WTC11 (cell line): Measurements from ENCODE around the gene KLHL33. TPM values are rescaled to one million over a fixed set of nuclear protein-coding genes. Genes with fewer than 3 reads are reported as not detected.

ENCODE experiments used
- ATAC-seq: fragments of 200-7000 bp; cut with Tn5 transposase; 2 replicates; pipeline ENCODE4 v1.10.0; 2021; ENCODE audit warnings: mild to moderate bottlenecking, moderate library complexity
- CTCF ChIA-PET: fragments of 300-600 bp; sonication (Branson Sonifier 250); formaldehyde crosslinking; loops from one replicate; lab custom pipeline; 2021; ENCODE audit warnings: antibody characterized with exemption; lab: Charles Lee
- POLR2A ChIA-PET: fragments of 350-600 bp; sonication (Branson Sonifier 250); formaldehyde crosslinking; loops from one replicate; lab custom pipeline; 2021; ENCODE audit warnings: antibody characterized with exemption; lab: Charles Lee
- DNase-seq: peaks from one replicate; pipeline ENCODE4 v3.0.0; 2021; ENCODE audit warnings: low spot score
- H3K27ac Mint-ChIP-seq: 2 replicates; pipeline ENCODE4 v1.8.0; 2021; ENCODE audit warnings: mixed read lengths
- H3K27me3 Mint-ChIP-seq: 2 replicates; pipeline ENCODE4 v1.8.0; 2021; ENCODE audit warnings: low read depth, mild to moderate bottlenecking, moderate library complexity, mixed read lengths
- H3K36me3 Mint-ChIP-seq: 2 replicates; pipeline ENCODE4 v1.8.0; 2021; ENCODE audit warnings: mixed read lengths
- H3K4me1 Mint-ChIP-seq: 2 replicates; pipeline ENCODE4 v1.8.0; 2022; ENCODE audit warnings: mixed read lengths
- H3K4me3 Mint-ChIP-seq: 2 replicates; pipeline ENCODE4 v1.8.0; 2021; ENCODE audit warnings: mild to moderate bottlenecking, moderate library complexity, mixed read lengths
- H3K9me3 Mint-ChIP-seq: 2 replicates; pipeline ENCODE4 v1.8.0; 2021; ENCODE audit warnings: mixed read lengths
- AR ChIP-seq: fragments of 250-450 bp; sonication (Bioruptor Pico); IDR thresholded peaks from 2 replicates; pipeline ENCODE4 v1.9.0; 2021; ENCODE audit warnings: mild to moderate bottlenecking
- ARID4B ChIP-seq: sonication (generic); formaldehyde crosslinking; IDR thresholded peaks from 2 replicates; pipeline ENCODE4 v1.8.0; 2023; ENCODE audit warnings: missing genetic modification reagents, mild to moderate bottlenecking, borderline replicate concordance
- CBFB ChIP-seq: sonication (generic); formaldehyde crosslinking; IDR thresholded peaks from 2 replicates; pipeline ENCODE4 v1.8.1; 2022; ENCODE audit warnings: mild to moderate bottlenecking, low read depth, missing genetic modification reagents
- FOXP1 ChIP-seq: sonication (generic); formaldehyde crosslinking; IDR thresholded peaks from 2 replicates; pipeline ENCODE4 v1.8.0; 2022; ENCODE audit warnings: missing genetic modification reagents, mild to moderate bottlenecking, moderate library complexity, borderline replicate concordance
- GTF2I ChIP-seq: fragments of 250-450 bp; sonication (Bioruptor Pico); conservative IDR thresholded peaks from 2 replicates; pipeline ENCODE4 v1.4.0; 2021; ENCODE audit warnings: mild to moderate bottlenecking
- KAT7 ChIP-seq: sonication (generic); formaldehyde crosslinking; IDR thresholded peaks from 2 replicates; pipeline ENCODE4 v1.8.1; 2023; ENCODE audit warnings: missing genetic modification reagents, mild to moderate bottlenecking, borderline replicate concordance
- MAX ChIP-seq: sonication (generic); formaldehyde crosslinking; IDR thresholded peaks from 2 replicates; pipeline ENCODE4 v1.8.0; 2022; ENCODE audit warnings: mild to moderate bottlenecking, missing genetic modification reagents
- ZNF281 ChIP-seq: sonication (generic); formaldehyde crosslinking; IDR thresholded peaks from 2 replicates; pipeline ENCODE4 v1.8.0; 2023; ENCODE audit warnings: mild to moderate bottlenecking, missing genetic modification reagents
- ZNF423 ChIP-seq: fragments of 250-450 bp; sonication (Bioruptor Pico); IDR thresholded peaks from 2 replicates; pipeline ENCODE4 v2.1.2; 2022; ENCODE audit warnings: mild to moderate bottlenecking, moderate library complexity
- ZNF512 ChIP-seq: sonication (generic); formaldehyde crosslinking; IDR thresholded peaks from 2 replicates; pipeline ENCODE4 v1.8.1; 2022; ENCODE audit warnings: missing genetic modification reagents, borderline replicate concordance
- total RNA-seq: library from RNA; stranded (reverse); gene quantifications from 3 replicates; pipeline ENCODE4 v1.2.3, GENCODE V29; 2021
- TF ChIP-seq, protein P1 (sequence below): sonication (generic); formaldehyde crosslinking; IDR thresholded peaks from 2 replicates; pipeline ENCODE4 v1.8.1; 2023; ENCODE audit warnings: mild to moderate bottlenecking, missing genetic modification reagents, moderate library complexity
- TF ChIP-seq, protein P2 (sequence below): sonication (generic); formaldehyde crosslinking; IDR thresholded peaks from 2 replicates; pipeline ENCODE4 v1.8.0; 2022; ENCODE audit warnings: mild to moderate bottlenecking, missing genetic modification reagents
- TF ChIP-seq, protein P3 (sequence below): sonication (generic); formaldehyde crosslinking; IDR thresholded peaks from 2 replicates; pipeline ENCODE4 v1.8.1; 2023; ENCODE audit warnings: mild to moderate bottlenecking, missing genetic modification reagents
- TF ChIP-seq, protein P4 (sequence below): sonication (generic); formaldehyde crosslinking; IDR thresholded peaks from 2 replicates; pipeline ENCODE4 v1.8.1; 2023; ENCODE audit warnings: mild to moderate bottlenecking, moderate library complexity, missing genetic modification reagents

Gene KLHL33
- total RNA-seq, 1 experiment from 2014 or later, result 0.17 TPM

DNA sequence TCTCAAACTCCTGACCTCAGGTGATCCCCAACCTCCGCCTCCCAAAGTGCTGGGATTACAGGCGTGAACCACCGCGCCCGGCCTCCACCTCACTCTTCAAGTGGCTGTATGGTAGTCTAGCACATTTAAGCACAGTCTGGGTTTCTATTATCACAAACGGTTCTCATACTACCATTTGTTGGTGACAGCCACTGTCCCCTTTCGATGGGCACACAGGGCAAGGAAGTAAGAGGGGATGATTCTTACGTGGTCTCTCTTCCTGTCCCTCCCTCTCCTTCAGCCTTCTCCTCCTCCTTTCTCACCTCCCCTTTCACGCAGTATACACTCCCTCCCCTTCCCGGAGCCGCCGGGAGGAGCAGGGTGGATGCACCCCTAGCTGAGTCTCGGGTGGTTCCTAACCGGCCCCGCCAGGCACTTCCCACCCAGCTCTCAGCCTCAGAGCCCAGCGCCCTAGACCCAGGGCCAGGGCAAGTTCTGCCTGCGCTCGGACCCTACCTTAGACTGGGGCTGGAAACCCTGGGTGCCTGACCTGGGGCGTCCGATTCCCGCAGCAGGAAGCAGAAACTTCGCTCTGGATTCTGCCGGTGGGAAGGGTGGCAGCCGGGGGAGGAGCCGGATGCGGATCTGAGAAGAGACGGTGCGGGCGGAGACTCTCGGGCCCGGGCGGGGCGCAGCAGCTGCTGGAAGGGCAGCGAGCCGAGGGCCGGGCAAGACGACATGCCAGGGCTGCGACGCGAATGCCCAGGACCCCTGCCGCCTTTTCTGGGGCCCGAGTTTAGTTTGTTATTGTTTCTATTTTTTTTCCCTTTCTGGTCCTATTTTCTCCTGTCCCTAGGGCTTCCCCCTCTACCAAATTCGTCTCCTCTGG, 22.9 kb downstream of the KLHL33 start, which contains the start of gene TEP1:
Gene TEP1 (minus strand): TSS at position 626 of the 868 bp plus-strand sequence. CDS start 5,062 bp downstream, outside the sequence.
- H3K36me3 Mint-ChIP-seq, result peaks cover under 1% of the 10 kb centered on the region; the same call in 1 of the 2 replicates
- ATAC-seq (peak; percentile 84), DNase-seq (peak; percentile 80)
- H3K4me3 Mint-ChIP-seq, result peak within 1 kb of the TSS; percentile 87
- H3K27me3 Mint-ChIP-seq, result no peaks in the 10 kb centered on the region
- ChIA-PET CTCF (interaction anchor here (0.5 to 2.2 kb wide), 7 partner anchors 17 to 241 kb away, joined by 3 to 9 read pairs (median 4); partner anchors contain the start of genes APEX1, OSGEP and PARP2), POLR2A (interaction anchor here (0.6 to 1.8 kb wide), 4 partner anchors 41 to 128 kb away, joined by 3 to 23 read pairs (median 3); partner anchors contain the start of genes APEX1, OSGEP, PARP2 and PIP4P1)
- H3K4me1 Mint-ChIP-seq, result peaks cover 16% of the 10 kb centered on the region
- no peaks in the 10 kb centered on the region for H3K9me3 Mint-ChIP-seq
- peak within 1 kb of the TSS; percentile 95 for H3K27ac Mint-ChIP-seq
- no peak for TF ChIP-seq AR (CRISPR knock-in tag)
- TF ChIP-seq, protein P1, sequence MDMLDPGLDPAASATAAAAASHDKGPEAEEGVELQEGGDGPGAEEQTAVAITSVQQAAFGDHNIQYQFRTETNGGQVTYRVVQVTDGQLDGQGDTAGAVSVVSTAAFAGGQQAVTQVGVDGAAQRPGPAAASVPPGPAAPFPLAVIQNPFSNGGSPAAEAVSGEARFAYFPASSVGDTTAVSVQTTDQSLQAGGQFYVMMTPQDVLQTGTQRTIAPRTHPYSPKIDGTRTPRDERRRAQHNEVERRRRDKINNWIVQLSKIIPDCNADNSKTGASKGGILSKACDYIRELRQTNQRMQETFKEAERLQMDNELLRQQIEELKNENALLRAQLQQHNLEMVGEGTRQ (CRISPR knock-in tag), result 0 out of 2 replicates have a peak, but pooled peaks have one; percentile 20
- no peak for TF ChIP-seq GTF2I (CRISPR knock-in tag)
- peak; percentile 23; the same call in 1 of the 2 replicates for TF ChIP-seq ZNF423 (CRISPR knock-in tag)
- 0 out of 2 replicates have a peak, but pooled peaks have one; percentile 76 for TF ChIP-seq ZNF512 (CRISPR knock-in tag)
- TF ChIP-seq, protein P2, sequence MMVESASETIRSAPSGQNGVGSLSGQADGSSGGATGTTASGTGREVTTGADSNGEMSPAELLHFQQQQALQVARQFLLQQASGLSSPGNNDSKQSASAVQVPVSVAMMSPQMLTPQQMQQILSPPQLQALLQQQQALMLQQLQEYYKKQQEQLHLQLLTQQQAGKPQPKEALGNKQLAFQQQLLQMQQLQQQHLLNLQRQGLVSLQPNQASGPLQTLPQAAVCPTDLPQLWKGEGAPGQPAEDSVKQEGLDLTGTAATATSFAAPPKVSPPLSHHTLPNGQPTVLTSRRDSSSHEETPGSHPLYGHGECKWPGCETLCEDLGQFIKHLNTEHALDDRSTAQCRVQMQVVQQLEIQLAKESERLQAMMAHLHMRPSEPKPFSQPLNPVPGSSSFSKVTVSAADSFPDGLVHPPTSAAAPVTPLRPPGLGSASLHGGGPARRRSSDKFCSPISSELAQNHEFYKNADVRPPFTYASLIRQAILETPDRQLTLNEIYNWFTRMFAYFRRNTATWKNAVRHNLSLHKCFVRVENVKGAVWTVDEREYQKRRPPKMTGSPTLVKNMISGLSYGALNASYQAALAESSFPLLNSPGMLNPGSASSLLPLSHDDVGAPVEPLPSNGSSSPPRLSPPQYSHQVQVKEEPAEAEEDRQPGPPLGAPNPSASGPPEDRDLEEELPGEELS (CRISPR knock-in tag), result peak; percentile 72; the same call in 1 of the 2 replicates
- no peak for TF ChIP-seq CBFB
- TF ChIP-seq, protein P3, sequence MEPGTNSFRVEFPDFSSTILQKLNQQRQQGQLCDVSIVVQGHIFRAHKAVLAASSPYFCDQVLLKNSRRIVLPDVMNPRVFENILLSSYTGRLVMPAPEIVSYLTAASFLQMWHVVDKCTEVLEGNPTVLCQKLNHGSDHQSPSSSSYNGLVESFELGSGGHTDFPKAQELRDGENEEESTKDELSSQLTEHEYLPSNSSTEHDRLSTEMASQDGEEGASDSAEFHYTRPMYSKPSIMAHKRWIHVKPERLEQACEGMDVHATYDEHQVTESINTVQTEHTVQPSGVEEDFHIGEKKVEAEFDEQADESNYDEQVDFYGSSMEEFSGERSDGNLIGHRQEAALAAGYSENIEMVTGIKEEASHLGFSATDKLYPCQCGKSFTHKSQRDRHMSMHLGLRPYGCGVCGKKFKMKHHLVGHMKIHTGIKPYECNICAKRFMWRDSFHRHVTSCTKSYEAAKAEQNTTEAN (CRISPR knock-in tag), result no peak
- peak; percentile 61; the same call in 1 of the 2 replicates for TF ChIP-seq FOXP1 (CRISPR knock-in tag)
- peak; percentile 34; the same call in 1 of the 2 replicates for TF ChIP-seq ZNF281
- TF ChIP-seq KAT7 (CRISPR knock-in tag), result 0 out of 2 replicates have a peak, but pooled peaks have one; percentile 37
- peak; percentile 59; the same call in 1 of the 2 replicates for TF ChIP-seq MAX (CRISPR knock-in tag)
- TF ChIP-seq, protein P4, sequence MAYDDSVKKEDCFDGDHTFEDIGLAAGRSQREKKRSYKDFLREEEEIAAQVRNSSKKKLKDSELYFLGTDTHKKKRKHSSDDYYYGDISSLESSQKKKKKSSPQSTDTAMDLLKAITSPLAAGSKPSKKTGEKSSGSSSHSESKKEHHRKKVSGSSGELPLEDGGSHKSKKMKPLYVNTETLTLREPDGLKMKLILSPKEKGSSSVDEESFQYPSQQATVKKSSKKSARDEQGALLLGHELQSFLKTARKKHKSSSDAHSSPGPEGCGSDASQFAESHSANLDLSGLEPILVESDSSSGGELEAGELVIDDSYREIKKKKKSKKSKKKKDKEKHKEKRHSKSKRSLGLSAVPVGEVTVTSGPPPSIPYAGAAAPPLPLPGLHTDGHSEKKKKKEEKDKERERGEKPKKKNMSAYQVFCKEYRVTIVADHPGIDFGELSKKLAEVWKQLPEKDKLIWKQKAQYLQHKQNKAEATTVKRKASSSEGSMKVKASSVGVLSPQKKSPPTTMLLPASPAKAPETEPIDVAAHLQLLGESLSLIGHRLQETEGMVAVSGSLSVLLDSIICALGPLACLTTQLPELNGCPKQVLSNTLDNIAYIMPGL (CRISPR knock-in tag), result peak; percentile 65
- TF ChIP-seq ARID4B (CRISPR knock-in tag), result peak; percentile 79; the same call in 1 of the 2 replicates
